Neural progenitor cell (in vitro differentiated cells): Measurements from ENCODE around the gene CACNA1C. TPM values are rescaled to one million over a fixed set of nuclear protein-coding genes. Genes with fewer than 3 reads are reported as not detected.
A peak's percentile ranks its signal among the peaks of the same experiment; 100 is the strongest.

Experiments used
- DNase-seq: peaks from one replicate; pipeline ENCODE4 v3.0.0-alpha.2; 2016; ENCODE audit warnings: low spot score
- H2AFZ ChIP-seq: fragments of 200-600 bp; sonication (generic); replicated peaks from 2 replicates; pipeline ENCODE4 v1.6.1; 2016; ENCODE audit warnings: antibody characterized with exemption
- H3F3A ChIP-seq: fragments of 200-600 bp; sonication (generic); 2 replicates; pipeline ENCODE4 v1.6.1; 2016; ENCODE audit warnings: antibody characterized with exemption, low read depth
- H3K27ac ChIP-seq: fragments of 200-600 bp; sonication (generic); 2 replicates; pipeline ENCODE4 v1.5.1; 2016; ENCODE audit warnings: mild to moderate bottlenecking
- H3K27me3 ChIP-seq: fragments of 200-600 bp; sonication (generic); 2 replicates; pipeline ENCODE4 v1.6.1; 2016; ENCODE audit warnings: mild to moderate bottlenecking, moderate library complexity
- H3K36me3 ChIP-seq: fragments of 200-600 bp; sonication (generic); 2 replicates; pipeline ENCODE4 v1.5.1; 2016
- H3K4me1 ChIP-seq: fragments of 200-600 bp; sonication (generic); 2 replicates; pipeline ENCODE4 v1.6.1; 2016; ENCODE audit warnings: mixed run types
- H3K4me2 ChIP-seq: fragments of 200-600 bp; sonication (generic); 2 replicates; pipeline ENCODE4 v1.6.1; 2016
- H3K4me3 ChIP-seq: fragments of 200-600 bp; sonication (generic); 2 replicates; pipeline ENCODE4 v1.5.1; 2016
- H3K79me2 ChIP-seq: fragments of 200-600 bp; sonication (generic); 2 replicates; pipeline ENCODE4 v1.6.1; 2016; ENCODE audit warnings: low read depth
- H3K9ac ChIP-seq: fragments of 200-600 bp; sonication (generic); 2 replicates; pipeline ENCODE4 v1.6.1; 2016
- H3K9me3 ChIP-seq: fragments of 200-600 bp; sonication (generic); 2 replicates; pipeline ENCODE4 v1.5.1; 2016; ENCODE audit warnings: low read depth
- H4K20me1 ChIP-seq: fragments of 200-600 bp; sonication (generic); 2 replicates; pipeline ENCODE4 v1.6.1; 2016; ENCODE audit warnings: low read depth
- H3K27ac Mint-ChIP-seq: 3 replicates; pipeline ENCODE4 v1.8.0; 2021; ENCODE audit warnings: mixed read lengths
- H3K27me3 Mint-ChIP-seq: 2 replicates; pipeline ENCODE4 v1.8.0; 2022; ENCODE audit warnings: low read depth, mild to moderate bottlenecking, inconsistent platforms, moderate library complexity, mixed read lengths; ENCODE audit not compliant: insufficient read depth
- H3K36me3 Mint-ChIP-seq: 3 replicates; pipeline ENCODE4 v1.8.0; 2021; ENCODE audit warnings: mixed read lengths
- H3K4me1 Mint-ChIP-seq: 3 replicates; pipeline ENCODE4 v1.8.0; 2021; ENCODE audit warnings: mixed read lengths
- H3K4me3 Mint-ChIP-seq: 3 replicates; pipeline ENCODE4 v1.8.0; 2021; ENCODE audit warnings: mild to moderate bottlenecking, moderate library complexity, mixed read lengths
- H3K9me3 Mint-ChIP-seq: 3 replicates; pipeline ENCODE4 v1.8.0; 2020; ENCODE audit warnings: mixed read lengths
- EZH2 ChIP-seq: fragments of 200-600 bp; sonication (generic); IDR thresholded peaks from 2 replicates; pipeline ENCODE4 v1.6.1; 2017; ENCODE audit warnings: antibody characterized with exemption, mild to moderate bottlenecking, moderate library complexity
- EZH2phosphoT487 ChIP-seq: fragments of 200-600 bp; sonication (generic); IDR thresholded peaks from 2 replicates; pipeline ENCODE4 v1.6.1; 2017; ENCODE audit warnings: antibody characterized with exemption
- total RNA-seq: library from RNA; depleted of rRNA; stranded (reverse); fragments of >200 nt; gene quantifications from 2 replicates; pipeline ENCODE4 v1.2.3, GENCODE V29; 2015; ENCODE audit warnings: low replicate concordance
- TF ChIP-seq, protein P1 (sequence below): fragments of 200-600 bp; sonication (generic); IDR thresholded peaks from 2 replicates; pipeline ENCODE4 v1.5.1; 2017; ENCODE audit warnings: antibody characterized with exemption, mild to moderate bottlenecking

Gene CACNA1C
- total RNA-seq, 1 donor from 2014 or later = 2.7 TPM

DNA sequence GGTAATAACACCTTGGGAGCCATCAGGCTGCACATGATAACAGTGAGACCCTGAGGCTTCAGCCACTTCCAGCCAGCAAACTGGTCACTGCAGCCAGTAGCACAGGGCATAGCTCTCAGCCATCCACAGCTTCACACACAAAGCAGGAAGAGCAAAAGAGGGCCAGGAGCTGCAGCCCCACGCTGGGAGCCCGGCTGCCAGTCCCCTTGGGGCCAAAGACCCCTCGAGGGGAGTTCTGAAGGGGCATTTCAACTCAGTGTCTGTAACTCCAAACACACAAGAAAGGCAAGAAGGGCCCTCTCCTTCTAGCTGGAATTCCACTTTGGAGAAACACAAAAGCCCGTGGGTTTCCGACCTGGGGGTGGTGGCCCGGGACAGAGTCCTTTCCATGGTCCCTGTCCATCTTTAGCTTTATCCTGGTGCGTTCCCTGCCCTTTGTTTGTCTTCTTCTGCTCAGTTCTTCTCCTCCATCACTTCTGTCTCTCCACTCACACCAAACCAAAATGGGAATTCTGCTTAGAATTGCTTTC, 590.2 kb downstream of the CACNA1C start:
- Mint-ChIP-seq H3K27me3 (peaks cover 8% of the 10 kb centered on the region), H3K9me3 (no peaks in the 10 kb centered on the region), H3K27ac (no peak overlapping the region), H3K4me3 (no peak overlapping the region), H3K36me3 (no peaks in the 10 kb centered on the region), H3K4me1 (peaks cover 40% of the 10 kb centered on the region)
- Histone ChIP-seq H2AFZ (no peak overlapping the region), H3F3A (no peaks in the 10 kb centered on the region), H3K9ac (no peak overlapping the region), H3K4me3 (no peak overlapping the region), H3K9me3 (no peaks in the 10 kb centered on the region), H3K27ac (no peak overlapping the region), H3K4me2 (no peak overlapping the region), H4K20me1 (no peaks in the 10 kb centered on the region), H3K79me2 (no peaks in the 10 kb centered on the region), H3K27me3 (no peaks in the 10 kb centered on the region), H3K36me3 (no peaks in the 10 kb centered on the region), H3K4me1 (peaks cover 15% of the 10 kb centered on the region)
- TF ChIP-seq EZH2 (no peak), EZH2phosphoT487 (no peak)
- TF ChIP-seq, protein P1, sequence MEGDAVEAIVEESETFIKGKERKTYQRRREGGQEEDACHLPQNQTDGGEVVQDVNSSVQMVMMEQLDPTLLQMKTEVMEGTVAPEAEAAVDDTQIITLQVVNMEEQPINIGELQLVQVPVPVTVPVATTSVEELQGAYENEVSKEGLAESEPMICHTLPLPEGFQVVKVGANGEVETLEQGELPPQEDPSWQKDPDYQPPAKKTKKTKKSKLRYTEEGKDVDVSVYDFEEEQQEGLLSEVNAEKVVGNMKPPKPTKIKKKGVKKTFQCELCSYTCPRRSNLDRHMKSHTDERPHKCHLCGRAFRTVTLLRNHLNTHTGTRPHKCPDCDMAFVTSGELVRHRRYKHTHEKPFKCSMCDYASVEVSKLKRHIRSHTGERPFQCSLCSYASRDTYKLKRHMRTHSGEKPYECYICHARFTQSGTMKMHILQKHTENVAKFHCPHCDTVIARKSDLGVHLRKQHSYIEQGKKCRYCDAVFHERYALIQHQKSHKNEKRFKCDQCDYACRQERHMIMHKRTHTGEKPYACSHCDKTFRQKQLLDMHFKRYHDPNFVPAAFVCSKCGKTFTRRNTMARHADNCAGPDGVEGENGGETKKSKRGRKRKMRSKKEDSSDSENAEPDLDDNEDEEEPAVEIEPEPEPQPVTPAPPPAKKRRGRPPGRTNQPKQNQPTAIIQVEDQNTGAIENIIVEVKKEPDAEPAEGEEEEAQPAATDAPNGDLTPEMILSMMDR = no peak
- no peak for DNase-seq

DNA sequence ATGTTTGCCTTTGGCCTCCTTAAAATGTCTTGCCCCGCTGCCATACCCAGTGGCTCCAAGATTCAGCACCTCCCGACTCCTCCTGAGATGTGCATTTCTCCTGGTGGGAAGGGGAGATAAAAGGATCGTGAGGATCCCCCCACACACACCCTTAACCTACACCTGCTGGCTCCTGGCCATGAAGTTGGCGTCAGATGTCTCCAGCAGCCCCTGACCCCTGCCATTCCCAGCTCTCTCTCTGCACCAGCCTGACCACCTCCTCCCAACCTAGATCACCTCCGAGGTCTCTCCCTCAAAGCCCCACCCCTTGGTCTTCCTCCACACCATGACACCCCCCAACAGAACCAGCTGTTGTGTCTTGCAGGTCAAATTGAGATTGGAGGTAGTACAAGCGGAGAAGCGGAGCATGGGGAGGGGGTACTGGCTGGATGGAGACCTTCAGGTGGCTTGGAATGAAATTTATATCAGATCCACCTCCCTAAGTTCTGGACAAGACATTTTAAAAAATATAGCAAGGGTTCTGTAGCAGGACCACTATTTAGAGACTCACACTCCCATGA, 590.9 kb downstream of the CACNA1C start:
- Histone ChIP-seq H3K9me3 (no peaks in the 10 kb centered on the region), H3K27ac (no peak overlapping the region), H3K9ac (no peak overlapping the region), H3K27me3 (no peaks in the 10 kb centered on the region), H2AFZ (no peak overlapping the region), H3K4me2 (no peak overlapping the region), H3K4me3 (no peak overlapping the region), H3K79me2 (no peaks in the 10 kb centered on the region), H3F3A (no peaks in the 10 kb centered on the region), H3K4me1 (peaks cover 15% of the 10 kb centered on the region), H4K20me1 (no peaks in the 10 kb centered on the region), H3K36me3 (no peaks in the 10 kb centered on the region)
- H3K9me3 Mint-ChIP-seq = no peaks in the 10 kb centered on the region
- H3K36me3 Mint-ChIP-seq = no peaks in the 10 kb centered on the region
- no peak overlapping the region for H3K27ac Mint-ChIP-seq
- no peak overlapping the region for H3K4me3 Mint-ChIP-seq
- no peak for TF ChIP-seq EZH2phosphoT487
- no peak for TF ChIP-seq EZH2
- TF ChIP-seq, protein P1 = no peak
- no peak for DNase-seq
- H3K4me1 Mint-ChIP-seq = peaks cover 40% of the 10 kb centered on the region
- H3K27me3 Mint-ChIP-seq = peaks cover 5% of the 10 kb centered on the region

DNA sequence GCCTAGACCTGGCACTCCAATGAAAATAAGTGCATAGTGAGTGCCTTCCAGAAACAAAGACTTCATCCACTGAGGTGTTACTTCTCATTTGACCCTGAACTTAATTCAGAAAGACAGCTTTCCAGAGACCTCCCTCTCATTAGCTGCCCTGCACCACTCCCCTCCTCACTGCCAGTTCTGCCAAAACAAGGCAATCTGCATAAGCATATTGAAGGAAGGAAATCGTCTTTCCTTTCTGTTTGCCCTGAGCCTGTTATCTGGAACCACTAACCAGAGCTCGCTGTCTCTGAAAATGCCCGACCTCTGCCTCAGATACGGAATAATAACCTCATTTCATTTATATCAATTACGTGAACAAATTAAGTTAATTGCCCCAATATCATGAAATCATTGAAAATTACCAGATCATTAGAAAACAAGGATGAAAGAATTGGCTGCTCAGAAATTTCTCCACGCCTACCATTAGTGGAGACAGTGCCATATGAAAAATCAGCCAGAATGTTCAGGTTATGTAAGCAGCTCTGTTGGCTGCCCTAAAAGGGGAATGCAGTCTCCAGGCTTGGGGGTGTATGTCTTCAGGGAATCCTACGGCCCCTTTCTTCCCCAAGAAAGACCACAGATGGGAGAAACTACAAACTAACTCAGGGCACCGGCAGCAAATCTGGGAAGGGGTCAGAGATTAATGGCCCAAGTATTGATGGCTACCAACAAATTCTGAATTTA, 592.1 kb downstream of the CACNA1C start:
- Histone ChIP-seq H2AFZ (no peak overlapping the region), H3K4me3 (no peak overlapping the region), H3K4me2 (no peak overlapping the region), H3F3A (no peaks in the 10 kb centered on the region), H3K79me2 (no peaks in the 10 kb centered on the region), H4K20me1 (no peaks in the 10 kb centered on the region), H3K27me3 (no peaks in the 10 kb centered on the region), H3K27ac (no peak overlapping the region), H3K9ac (no peak overlapping the region), H3K36me3 (no peaks in the 10 kb centered on the region), H3K4me1 (peaks cover 15% of the 10 kb centered on the region), H3K9me3 (no peaks in the 10 kb centered on the region)
- DNase-seq = no peak
- H3K4me3 Mint-ChIP-seq = peak overlapping the region; percentile 3
- H3K36me3 Mint-ChIP-seq = no peaks in the 10 kb centered on the region
- peaks cover 6% of the 10 kb centered on the region for H3K27me3 Mint-ChIP-seq
- no peak for TF ChIP-seq EZH2
- no peak for TF ChIP-seq EZH2phosphoT487
- H3K27ac Mint-ChIP-seq = no peak overlapping the region
- H3K9me3 Mint-ChIP-seq = no peaks in the 10 kb centered on the region
- H3K4me1 Mint-ChIP-seq = peaks cover 36% of the 10 kb centered on the region

DNA sequence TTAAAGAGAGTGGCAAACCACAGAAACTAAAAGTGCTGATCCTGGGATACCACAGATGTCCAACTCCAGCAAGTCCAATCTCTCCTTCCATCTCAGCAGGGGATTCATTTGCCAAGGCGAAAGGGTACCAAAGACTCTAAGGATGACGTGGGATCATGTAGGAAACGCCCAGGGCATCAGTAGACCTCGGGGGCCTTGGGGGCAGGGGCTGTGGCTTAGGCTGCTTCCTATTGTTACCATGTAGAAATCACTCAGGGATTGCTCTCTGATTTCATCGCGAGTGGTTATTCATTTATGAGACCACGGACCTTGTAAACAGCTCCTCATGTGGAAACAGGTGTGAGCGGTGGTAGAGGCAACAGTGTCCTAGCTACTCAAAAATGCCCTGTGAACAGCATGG, 592.7 kb downstream of the CACNA1C start:
- Histone ChIP-seq H4K20me1 (no peaks in the 10 kb centered on the region), H3K4me3 (no peak overlapping the region), H3K36me3 (no peaks in the 10 kb centered on the region), H3F3A (no peaks in the 10 kb centered on the region), H2AFZ (no peak overlapping the region), H3K27me3 (no peaks in the 10 kb centered on the region), H3K27ac (no peak overlapping the region), H3K79me2 (no peaks in the 10 kb centered on the region), H3K4me2 (no peak overlapping the region), H3K9me3 (no peaks in the 10 kb centered on the region), H3K4me1 (peaks cover 13% of the 10 kb centered on the region), H3K9ac (no peak overlapping the region)
- TF ChIP-seq EZH2phosphoT487 = no peak
- TF ChIP-seq, protein P1 = no peak
- H3K4me1 Mint-ChIP-seq = peaks cover 30% of the 10 kb centered on the region
- no peak overlapping the region for H3K4me3 Mint-ChIP-seq
- H3K27me3 Mint-ChIP-seq = peaks cover 4% of the 10 kb centered on the region
- no peak for DNase-seq
- H3K27ac Mint-ChIP-seq = no peak overlapping the region
- H3K9me3 Mint-ChIP-seq = no peaks in the 10 kb centered on the region
- H3K36me3 Mint-ChIP-seq = no peaks in the 10 kb centered on the region
